ENCODE data around the gene TTC21A.

- TF ChIP-seq CTCF (conservative IDR thresholded peaks at IDR 0.05; ENCODE audit: low read depth in 2 of 2) = no peak
- TF ChIP-seq CREB1 (CRISPR knock-in tag; IDR thresholded peaks at IDR 0.05; ENCODE audit: low read depth) = no peak
- TF ChIP-seq EZH2phosphoT487 (IDR thresholded peaks at IDR 0.05; ENCODE audit: unreplicated experiment) = no peak
- TF ChIP-seq, protein P1, sequence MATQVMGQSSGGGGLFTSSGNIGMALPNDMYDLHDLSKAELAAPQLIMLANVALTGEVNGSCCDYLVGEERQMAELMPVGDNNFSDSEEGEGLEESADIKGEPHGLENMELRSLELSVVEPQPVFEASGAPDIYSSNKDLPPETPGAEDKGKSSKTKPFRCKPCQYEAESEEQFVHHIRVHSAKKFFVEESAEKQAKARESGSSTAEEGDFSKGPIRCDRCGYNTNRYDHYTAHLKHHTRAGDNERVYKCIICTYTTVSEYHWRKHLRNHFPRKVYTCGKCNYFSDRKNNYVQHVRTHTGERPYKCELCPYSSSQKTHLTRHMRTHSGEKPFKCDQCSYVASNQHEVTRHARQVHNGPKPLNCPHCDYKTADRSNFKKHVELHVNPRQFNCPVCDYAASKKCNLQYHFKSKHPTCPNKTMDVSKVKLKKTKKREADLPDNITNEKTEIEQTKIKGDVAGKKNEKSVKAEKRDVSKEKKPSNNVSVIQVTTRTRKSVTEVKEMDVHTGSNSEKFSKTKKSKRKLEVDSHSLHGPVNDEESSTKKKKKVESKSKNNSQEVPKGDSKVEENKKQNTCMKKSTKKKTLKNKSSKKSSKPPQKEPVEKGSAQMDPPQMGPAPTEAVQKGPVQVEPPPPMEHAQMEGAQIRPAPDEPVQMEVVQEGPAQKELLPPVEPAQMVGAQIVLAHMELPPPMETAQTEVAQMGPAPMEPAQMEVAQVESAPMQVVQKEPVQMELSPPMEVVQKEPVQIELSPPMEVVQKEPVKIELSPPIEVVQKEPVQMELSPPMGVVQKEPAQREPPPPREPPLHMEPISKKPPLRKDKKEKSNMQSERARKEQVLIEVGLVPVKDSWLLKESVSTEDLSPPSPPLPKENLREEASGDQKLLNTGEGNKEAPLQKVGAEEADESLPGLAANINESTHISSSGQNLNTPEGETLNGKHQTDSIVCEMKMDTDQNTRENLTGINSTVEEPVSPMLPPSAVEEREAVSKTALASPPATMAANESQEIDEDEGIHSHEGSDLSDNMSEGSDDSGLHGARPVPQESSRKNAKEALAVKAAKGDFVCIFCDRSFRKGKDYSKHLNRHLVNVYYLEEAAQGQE (IDR thresholded peaks at IDR 0.05; ENCODE audit: unreplicated experiment) = no peak
- no peak for TF ChIP-seq STAT1 (IDR thresholded peaks at IDR 0.05; ENCODE audit: unreplicated experiment)
- no peak for TF ChIP-seq EZH2 (IDR thresholded peaks at IDR 0.05; ENCODE audit: low read depth, unreplicated experiment)
- TF ChIP-seq POLR2AphosphoS5 (IDR thresholded peaks at IDR 0.05; ENCODE audit: low read depth) = no peak
- TF ChIP-seq ETS1 (IDR thresholded peaks at IDR 0.05) = no peak
- TF ChIP-seq, protein P2, sequence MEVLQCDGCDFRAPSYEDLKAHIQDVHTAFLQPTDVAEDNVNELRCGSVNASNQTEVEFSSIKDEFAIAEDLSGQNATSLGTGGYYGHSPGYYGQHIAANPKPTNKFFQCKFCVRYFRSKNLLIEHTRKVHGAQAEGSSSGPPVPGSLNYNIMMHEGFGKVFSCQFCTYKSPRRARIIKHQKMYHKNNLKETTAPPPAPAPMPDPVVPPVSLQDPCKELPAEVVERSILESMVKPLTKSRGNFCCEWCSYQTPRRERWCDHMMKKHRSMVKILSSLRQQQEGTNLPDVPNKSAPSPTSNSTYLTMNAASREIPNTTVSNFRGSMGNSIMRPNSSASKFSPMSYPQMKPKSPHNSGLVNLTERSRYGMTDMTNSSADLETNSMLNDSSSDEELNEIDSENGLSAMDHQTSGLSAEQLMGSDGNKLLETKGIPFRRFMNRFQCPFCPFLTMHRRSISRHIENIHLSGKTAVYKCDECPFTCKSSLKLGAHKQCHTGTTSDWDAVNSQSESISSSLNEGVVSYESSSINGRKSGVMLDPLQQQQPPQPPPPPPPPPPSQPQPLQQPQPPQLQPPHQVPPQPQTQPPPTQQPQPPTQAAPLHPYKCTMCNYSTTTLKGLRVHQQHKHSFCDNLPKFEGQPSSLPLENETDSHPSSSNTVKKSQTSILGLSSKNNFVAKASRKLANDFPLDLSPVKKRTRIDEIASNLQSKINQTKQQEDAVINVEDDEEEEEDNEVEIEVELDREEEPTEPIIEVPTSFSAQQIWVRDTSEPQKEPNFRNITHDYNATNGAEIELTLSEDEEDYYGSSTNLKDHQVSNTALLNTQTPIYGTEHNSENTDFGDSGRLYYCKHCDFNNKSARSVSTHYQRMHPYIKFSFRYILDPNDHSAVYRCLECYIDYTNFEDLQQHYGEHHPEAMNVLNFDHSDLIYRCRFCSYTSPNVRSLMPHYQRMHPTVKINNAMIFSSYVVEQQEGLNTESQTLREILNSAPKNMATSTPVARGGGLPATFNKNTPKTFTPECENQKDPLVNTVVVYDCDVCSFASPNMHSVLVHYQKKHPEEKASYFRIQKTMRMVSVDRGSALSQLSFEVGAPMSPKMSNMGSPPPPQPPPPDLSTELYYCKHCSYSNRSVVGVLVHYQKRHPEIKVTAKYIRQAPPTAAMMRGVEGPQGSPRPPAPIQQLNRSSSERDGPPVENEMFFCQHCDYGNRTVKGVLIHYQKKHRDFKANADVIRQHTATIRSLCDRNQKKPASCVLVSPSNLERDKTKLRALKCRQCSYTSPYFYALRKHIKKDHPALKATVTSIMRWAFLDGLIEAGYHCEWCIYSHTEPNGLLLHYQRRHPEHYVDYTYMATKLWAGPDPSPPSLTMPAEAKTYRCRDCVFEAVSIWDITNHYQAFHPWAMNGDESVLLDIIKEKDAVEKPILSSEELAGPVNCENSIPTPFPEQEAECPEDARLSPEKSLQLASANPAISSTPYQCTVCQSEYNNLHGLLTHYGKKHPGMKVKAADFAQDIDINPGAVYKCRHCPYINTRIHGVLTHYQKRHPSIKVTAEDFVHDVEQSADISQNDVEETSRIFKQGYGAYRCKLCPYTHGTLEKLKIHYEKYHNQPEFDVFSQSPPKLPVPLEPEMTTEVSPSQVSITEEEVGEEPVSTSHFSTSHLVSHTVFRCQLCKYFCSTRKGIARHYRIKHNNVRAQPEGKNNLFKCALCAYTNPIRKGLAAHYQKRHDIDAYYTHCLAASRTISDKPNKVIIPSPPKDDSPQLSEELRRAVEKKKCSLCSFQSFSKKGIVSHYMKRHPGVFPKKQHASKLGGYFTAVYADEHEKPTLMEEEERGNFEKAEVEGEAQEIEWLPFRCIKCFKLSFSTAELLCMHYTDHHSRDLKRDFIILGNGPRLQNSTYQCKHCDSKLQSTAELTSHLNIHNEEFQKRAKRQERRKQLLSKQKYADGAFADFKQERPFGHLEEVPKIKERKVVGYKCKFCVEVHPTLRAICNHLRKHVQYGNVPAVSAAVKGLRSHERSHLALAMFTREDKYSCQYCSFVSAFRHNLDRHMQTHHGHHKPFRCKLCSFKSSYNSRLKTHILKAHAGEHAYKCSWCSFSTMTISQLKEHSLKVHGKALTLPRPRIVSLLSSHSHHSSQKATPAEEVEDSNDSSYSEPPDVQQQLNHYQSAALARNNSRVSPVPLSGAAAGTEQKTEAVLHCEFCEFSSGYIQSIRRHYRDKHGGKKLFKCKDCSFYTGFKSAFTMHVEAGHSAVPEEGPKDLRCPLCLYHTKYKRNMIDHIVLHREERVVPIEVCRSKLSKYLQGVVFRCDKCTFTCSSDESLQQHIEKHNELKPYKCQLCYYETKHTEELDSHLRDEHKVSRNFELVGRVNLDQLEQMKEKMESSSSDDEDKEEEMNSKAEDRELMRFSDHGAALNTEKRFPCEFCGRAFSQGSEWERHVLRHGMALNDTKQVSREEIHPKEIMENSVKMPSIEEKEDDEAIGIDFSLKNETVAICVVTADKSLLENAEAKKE (CRISPR knock-in tag; IDR thresholded peaks at IDR 0.05) = no peak
Observed at GRCh38 chr3:39133822-39134221, 26.3 kb downstream of the TTC21A start.

Data from GM23338 (cell line).